B cell (primary cell): ENCODE results near the gene TUBB2A. TPM values are rescaled to one million over a fixed set of nuclear protein-coding genes. Genes with fewer than 3 reads are reported as not detected.

ENCODE experiments used
- ATAC-seq: fragments of 200-7000 bp; cut with Tn5 transposase; one replicate; pipeline ENCODE4 v1.10.0; 2021; ENCODE audit warnings: low read depth, mild to moderate bottlenecking, moderate number of reproducible peaks, moderate library complexity
- CTCF ChIA-PET: fragments of 350-600 bp; sonication (Branson Sonifier 250); formaldehyde crosslinking; loops from one replicate; lab custom pipeline; 2021; ENCODE audit warnings: antibody characterized with exemption, inconsistent platforms; lab: Charles Lee
- POLR2A ChIA-PET: fragments of 350-600 bp; sonication (Branson Sonifier 250); formaldehyde crosslinking; loops from one replicate; lab custom pipeline; 2021; ENCODE audit warnings: antibody characterized with exemption; lab: Charles Lee
- DNase-seq: peaks from one replicate; pipeline ENCODE4 v3.0.0; 2013
- H2AFZ ChIP-seq: 2 replicates; pipeline ENCODE4 v1.6.1; 2012; ENCODE audit warnings: mild to moderate bottlenecking, low read depth, low read length; ENCODE audit not compliant: insufficient read depth, poor library complexity, severe bottlenecking
- H3K27ac ChIP-seq, 2 donors: 1 replicate in 1 of 2; 2 replicates in 1 of 2; pipeline ENCODE4 v1.5.1; 2012 to 2013; ENCODE audit warnings: low read length in 2 of 2, mild to moderate bottlenecking in 2 of 2, moderate library complexity in 1 of 2
- H3K27me3 ChIP-seq, 4 experiments: fragments of 200-600 bp in 1 of 4; sonication (generic) in 1 of 4; replicated peaks in 1 of 4; 1 replicate in 2 of 4; 2 replicates in 2 of 4; pipeline versions ENCODE4 v1.6.1 to v1.7.0; 2013 to 2016; ENCODE audit warnings: low read length in 3 of 4, mild to moderate bottlenecking in 2 of 4, mixed read lengths in 1 of 4, moderate library complexity in 1 of 4; ENCODE audit not compliant: insufficient read depth in 4 of 4, control insufficient read depth in 3 of 4; ENCODE audit errors: control extremely low read depth in 1 of 4
- H3K36me3 ChIP-seq, 2 experiments: replicated peaks in 1 of 2; 1 replicate in 1 of 2; 2 replicates in 1 of 2; pipeline versions ENCODE4 v1.6.1 to v1.7.1; 2013; ENCODE audit warnings: low read length in 1 of 2; ENCODE audit not compliant: insufficient read depth in 2 of 2, control insufficient read depth in 1 of 2; ENCODE audit errors: control extremely low read depth in 1 of 2, extremely low read depth in 1 of 2
- H3K4me1 ChIP-seq, 2 donors: fragments of 200-600 bp in 1 of 2; sonication (generic) in 1 of 2; 1 replicate in 1 of 2; 2 replicates in 1 of 2; pipeline versions ENCODE4 v1.5.1 to v1.6.1; 2013 to 2017; ENCODE audit warnings: low read length in 2 of 2; ENCODE audit not compliant: control insufficient read depth in 2 of 2, insufficient read depth in 2 of 2
- H3K4me2 ChIP-seq: replicated peaks from 2 replicates; pipeline ENCODE3; 2012; ENCODE audit warnings: mild to moderate bottlenecking, low read depth, low read length; ENCODE audit not compliant: poor library complexity, severe bottlenecking
- H3K4me3 ChIP-seq, 5 experiments: fragments of 200-600 bp in 1 of 5; sonication (generic) in 1 of 5; 1 replicate in 3 of 5; 2 replicates in 2 of 5; pipeline versions ENCODE4 v1.5.1 to v1.7.0; 2011 to 2016; ENCODE audit warnings: low read length in 4 of 5, mild to moderate bottlenecking in 4 of 5, low read depth in 2 of 5, control low read depth in 1 of 5, moderate library complexity in 1 of 5; ENCODE audit not compliant: insufficient read depth in 1 of 5; ENCODE audit errors: control extremely low read depth in 1 of 5, extremely low read depth in 1 of 5
- H3K79me2 ChIP-seq: fragments of 200-600 bp; sonication (generic); one replicate; pipeline ENCODE4 v1.6.0; 2016; ENCODE audit warnings: low read length; ENCODE audit not compliant: control insufficient read depth, insufficient read depth
- H3K9ac ChIP-seq: fragments of 200-600 bp; sonication (generic); 2 replicates; pipeline ENCODE4 v1.6.1; 2017; ENCODE audit warnings: mild to moderate bottlenecking, low read length, moderate library complexity
- H3K9me3 ChIP-seq, 3 donors: one replicate each; pipeline versions ENCODE4 v1.6.1 to v1.7.1; 2013; ENCODE audit warnings: low read length in 2 of 3; ENCODE audit not compliant: control insufficient read depth in 2 of 3, insufficient read depth in 1 of 3; ENCODE audit errors: control extremely low read depth in 1 of 3
- H4K20me1 ChIP-seq: 2 replicates; pipeline ENCODE4 v1.6.0; 2012; ENCODE audit warnings: mild to moderate bottlenecking, low read length; ENCODE audit not compliant: insufficient read depth, control insufficient read depth, poor library complexity, severe bottlenecking
- H3K27ac Mint-ChIP-seq: one replicate; pipeline ENCODE4 v1.8.0; 2021; ENCODE audit warnings: mixed read lengths
- H3K27me3 Mint-ChIP-seq: one replicate; pipeline ENCODE4 v1.8.0; 2021; ENCODE audit warnings: mixed read lengths
- H3K4me1 Mint-ChIP-seq: one replicate; pipeline ENCODE4 v1.8.0; 2021; ENCODE audit warnings: mixed read lengths
- H3K4me3 Mint-ChIP-seq: one replicate; pipeline ENCODE4 v1.8.0; 2021; ENCODE audit warnings: mixed read lengths
- H3K9me3 Mint-ChIP-seq: one replicate; pipeline ENCODE4 v1.8.0; 2022; ENCODE audit warnings: mixed read lengths; ENCODE audit not compliant: insufficient read depth
- EZH2 ChIP-seq: IDR thresholded peaks from 2 replicates; pipeline ENCODE4 v1.6.1; 2012; ENCODE audit warnings: borderline replicate concordance, low read depth, mild to moderate bottlenecking, moderate library complexity, low read length; ENCODE audit not compliant: insufficient read depth, poor library complexity, severe bottlenecking
- WGBS: methylation state at CpG from one replicate; pipeline ENCODE4 v1.1.5; 2013; ENCODE audit warnings: missing lambda C conversion rate; ENCODE audit not compliant: insufficient coverage; 5-methylcytosine and 5-hydroxymethylcytosine counted together
- intact Hi-C: fragments of 100-400 bp; cut with micrococcal nuclease; formaldehyde crosslinking; loops from one replicate; pipeline ENCODE4 v1.10.0; 2022
- polyA plus RNA-seq: library from polyadenylated mRNA; depleted of rRNA; stranded (reverse); fragments of >200 nt; gene quantifications from 2 replicates; pipeline ENCODE4 v1.2.3, GENCODE V29; 2012
- total RNA-seq, 2 donors: library from RNA; stranded (reverse); fragments of 120-200 nt in 1 of 2; gene quantifications; 1 replicate in 1 of 2; 2 replicates in 1 of 2; pipeline versions ENCODE4 v1.2.3 to v1.2.4, GENCODE V29; 2013 to 2022
- TF ChIP-seq, protein P1 (sequence below): fragments of 200-600 bp; IDR thresholded peaks from one replicate; pipeline ENCODE4 v1.8.0; 2022; ENCODE audit warnings: antibody characterized with exemption, mild to moderate bottlenecking

TUBB2A gene
- total and polyA plus RNA-seq, 2 donors (not counting 1 experiment from before 2014, with no cell fraction given): 4.2 to 146 TPM

DNA sequence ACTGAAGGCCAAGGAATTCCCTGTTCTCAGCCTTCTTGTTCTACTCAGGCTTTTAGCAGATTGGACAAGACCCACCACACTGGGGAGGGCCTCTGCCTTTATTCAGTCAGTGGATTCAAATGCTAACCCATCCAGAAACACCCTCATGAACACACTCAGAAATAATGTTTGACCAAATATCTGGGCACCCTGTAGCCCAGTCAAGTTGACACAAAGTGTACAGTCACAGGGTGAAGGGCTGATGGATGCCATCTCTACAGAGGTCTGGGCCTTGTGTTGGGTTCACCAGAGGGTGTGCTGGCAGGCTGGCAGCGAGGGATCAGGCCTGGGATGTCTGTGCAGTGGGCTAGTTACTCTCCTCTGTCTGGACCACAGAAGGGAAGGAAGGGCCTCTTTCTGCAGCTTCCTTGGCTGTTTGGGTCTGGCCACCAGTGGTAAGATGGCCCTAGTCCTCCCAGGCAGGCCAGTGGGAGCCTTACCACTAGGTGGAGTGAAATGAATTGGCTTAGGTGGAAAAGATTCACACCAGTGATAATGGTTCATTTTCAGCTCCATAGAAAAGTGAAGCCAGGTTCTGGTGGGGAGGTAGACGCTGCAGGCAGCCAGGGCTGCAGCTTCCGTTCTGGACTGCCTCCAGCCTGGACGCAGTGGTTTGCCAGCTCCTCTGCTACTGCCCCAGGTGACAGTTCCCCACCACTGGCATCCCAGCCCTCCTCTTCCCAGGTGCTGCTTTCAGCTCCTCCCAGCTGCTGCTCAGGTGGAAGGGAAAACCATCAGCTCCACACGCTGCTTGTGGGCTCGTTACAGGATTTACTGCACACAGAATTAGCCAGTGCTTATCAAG, 9.2 kb downstream of the TUBB2A start:
- DNase-seq (no peak), ATAC-seq (no peak)
- ChIA-PET POLR2A (no interaction called here), CTCF (interaction anchor here (1.0 to 3.2 kb wide), 3 partner anchors 23 to 103 kb away, joined by 4 to 9 read pairs (median 4); no protein-coding TSS in a partner anchor)
- H3K36me3 ChIP-seq: no peaks in the 10 kb centered on the region
- no peaks in the 10 kb centered on the region for H3K79me2 ChIP-seq
- intact Hi-C loops: no loop called here
- H3K4me1 ChIP-seq: no peaks in the 10 kb centered on the region
- H3K27ac Mint-ChIP-seq: no peak overlapping the region
- H3K9me3 Mint-ChIP-seq: no peaks in the 10 kb centered on the region
- no peak overlapping the region for H3K4me2 ChIP-seq
- TF ChIP-seq, protein P1, sequence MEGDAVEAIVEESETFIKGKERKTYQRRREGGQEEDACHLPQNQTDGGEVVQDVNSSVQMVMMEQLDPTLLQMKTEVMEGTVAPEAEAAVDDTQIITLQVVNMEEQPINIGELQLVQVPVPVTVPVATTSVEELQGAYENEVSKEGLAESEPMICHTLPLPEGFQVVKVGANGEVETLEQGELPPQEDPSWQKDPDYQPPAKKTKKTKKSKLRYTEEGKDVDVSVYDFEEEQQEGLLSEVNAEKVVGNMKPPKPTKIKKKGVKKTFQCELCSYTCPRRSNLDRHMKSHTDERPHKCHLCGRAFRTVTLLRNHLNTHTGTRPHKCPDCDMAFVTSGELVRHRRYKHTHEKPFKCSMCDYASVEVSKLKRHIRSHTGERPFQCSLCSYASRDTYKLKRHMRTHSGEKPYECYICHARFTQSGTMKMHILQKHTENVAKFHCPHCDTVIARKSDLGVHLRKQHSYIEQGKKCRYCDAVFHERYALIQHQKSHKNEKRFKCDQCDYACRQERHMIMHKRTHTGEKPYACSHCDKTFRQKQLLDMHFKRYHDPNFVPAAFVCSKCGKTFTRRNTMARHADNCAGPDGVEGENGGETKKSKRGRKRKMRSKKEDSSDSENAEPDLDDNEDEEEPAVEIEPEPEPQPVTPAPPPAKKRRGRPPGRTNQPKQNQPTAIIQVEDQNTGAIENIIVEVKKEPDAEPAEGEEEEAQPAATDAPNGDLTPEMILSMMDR: no peak
- TF ChIP-seq EZH2: no peak
- peaks cover 0 to 9% (median 0%) of the 10 kb centered on the region in 3 donors for H3K9me3 ChIP-seq
- H2AFZ ChIP-seq: no peak overlapping the region
- H3K4me3 ChIP-seq: no peak overlapping the region
- H4K20me1 ChIP-seq: no peaks in the 10 kb centered on the region
- 98% methylated on average over 4 of the region's 6 CpGs for WGBS
- no peaks in the 10 kb centered on the region for H3K27me3 Mint-ChIP-seq
- H3K27ac ChIP-seq: no peak overlapping the region
- no peak overlapping the region for H3K4me3 Mint-ChIP-seq
- H3K9ac ChIP-seq: no peak overlapping the region
- peaks cover 1% of the 10 kb centered on the region for H3K4me1 Mint-ChIP-seq
- no peaks in the 10 kb centered on the region for H3K27me3 ChIP-seq

DNA sequence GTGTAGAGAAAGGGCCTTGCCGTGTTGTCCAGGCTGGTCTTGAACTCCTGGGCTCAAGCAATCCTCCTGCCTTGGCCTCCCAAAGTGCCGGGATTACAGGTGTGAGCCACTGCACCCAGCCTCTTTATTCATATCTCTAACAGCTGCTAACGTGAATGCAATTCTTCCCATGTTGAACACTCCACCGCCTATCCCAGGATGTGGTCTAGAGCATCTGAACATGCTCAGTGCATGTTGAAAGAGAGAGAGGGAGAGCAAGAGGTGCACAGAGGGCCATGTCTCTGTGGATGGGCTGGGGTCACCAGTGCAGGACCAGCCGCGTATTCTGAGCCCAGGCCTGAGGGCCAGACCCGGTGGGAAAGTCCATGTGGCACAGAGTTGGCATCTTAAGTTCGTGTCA, 12.8 kb downstream of the TUBB2A start:
- no peak overlapping the region for H2AFZ ChIP-seq

More for the DNA sequence above, 12.8 kb downstream of the TUBB2A start:
- no peak overlapping the region for H3K9ac ChIP-seq
- intact Hi-C loops: no loop called here
- no peak for DNase-seq
- H3K4me3 ChIP-seq: no peak overlapping the region
- H3K79me2 ChIP-seq: no peaks in the 10 kb centered on the region
- no peak for ATAC-seq
- Mint-ChIP-seq H3K4me1 (peaks cover 2% of the 10 kb centered on the region), H3K27me3 (no peaks in the 10 kb centered on the region), H3K4me3 (no peak overlapping the region), H3K27ac (no peak overlapping the region), H3K9me3 (no peaks in the 10 kb centered on the region)
- no peaks in the 10 kb centered on the region for H3K36me3 ChIP-seq
- H3K27me3 ChIP-seq: no peaks in the 10 kb centered on the region
- H4K20me1 ChIP-seq: no peaks in the 10 kb centered on the region
- TF ChIP-seq, protein P1: no peak
- no peak for TF ChIP-seq EZH2
- ChIA-PET CTCF (interaction anchor here (1.6 kb wide), 1 partner anchor 13 kb away, joined by 6 read pairs; the partner anchor contains the start of gene TUBB2A), POLR2A (no interaction called here)
- no peak overlapping the region for H3K27ac ChIP-seq
- no peak overlapping the region for H3K4me2 ChIP-seq
- peaks cover under 1 to 2% of the 10 kb centered on the region in 2 donors for H3K4me1 ChIP-seq
- 88% methylated on average over 7 of the region's 8 CpGs for WGBS
- H3K9me3 ChIP-seq: peaks cover 0 to 9% (median 0%) of the 10 kb centered on the region in 3 donors
